T-helper 17 cell (primary cell): ENCODE data around the gene C4orf36. TPM values are rescaled to one million over a fixed set of nuclear protein-coding genes. Genes with fewer than 3 reads are reported as not detected.

Experiments used
- ATAC-seq: fragments of 150-1000 bp; cut with Tn5 transposase; 2 replicates; pipeline ENCODE4 v1.10.0; 2021; ENCODE audit warnings: mild to moderate bottlenecking, moderate library complexity
- DNase-seq, 3 donors: peaks; one replicate each; pipeline versions ENCODE4 v3.0.0 to v3.0.0-alpha.2; 2020 to 2021
- H3K9me3 ChIP-seq: one replicate; pipeline ENCODE4 v1.7.0; 2013; ENCODE audit warnings: low read length, mild to moderate bottlenecking; ENCODE audit not compliant: control insufficient read depth, poor library complexity, severe bottlenecking
- H3K27ac Mint-ChIP-seq: one replicate; pipeline ENCODE4 v1.8.0; 2022; ENCODE audit warnings: mild to moderate bottlenecking, moderate library complexity, mixed read lengths
- H3K27me3 Mint-ChIP-seq: one replicate; pipeline ENCODE4 v1.8.0; 2022; ENCODE audit warnings: mixed read lengths
- H3K36me3 Mint-ChIP-seq: one replicate; pipeline ENCODE4 v1.8.0; 2022; ENCODE audit warnings: low read depth, mixed read lengths
- H3K4me1 Mint-ChIP-seq: one replicate; pipeline ENCODE4 v1.8.0; 2022; ENCODE audit warnings: mild to moderate bottlenecking, mixed read lengths
- H3K4me3 Mint-ChIP-seq: one replicate; pipeline ENCODE4 v1.8.0; 2022; ENCODE audit warnings: mild to moderate bottlenecking, moderate library complexity, mixed read lengths
- total RNA-seq, 4 donors: library from RNA in 2 of 4; stranded (reverse) in 2 of 4; gene quantifications; one replicate each; pipeline ENCODE4 v1.2.3 and lab custom pipeline; 2022 to 2026

Gene C4orf36, protein sequence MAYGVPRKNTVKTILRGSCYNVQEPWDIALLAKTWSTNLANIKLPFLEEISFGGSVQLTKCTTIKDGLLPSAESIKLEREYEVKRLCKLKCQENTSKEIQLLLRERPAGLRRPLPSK
- total RNA-seq (not detected), total RNA-seq (lab: John Stamatoyannopoulos, UW) (0 to 0.23 reads per million in 2 donors)

DNA sequence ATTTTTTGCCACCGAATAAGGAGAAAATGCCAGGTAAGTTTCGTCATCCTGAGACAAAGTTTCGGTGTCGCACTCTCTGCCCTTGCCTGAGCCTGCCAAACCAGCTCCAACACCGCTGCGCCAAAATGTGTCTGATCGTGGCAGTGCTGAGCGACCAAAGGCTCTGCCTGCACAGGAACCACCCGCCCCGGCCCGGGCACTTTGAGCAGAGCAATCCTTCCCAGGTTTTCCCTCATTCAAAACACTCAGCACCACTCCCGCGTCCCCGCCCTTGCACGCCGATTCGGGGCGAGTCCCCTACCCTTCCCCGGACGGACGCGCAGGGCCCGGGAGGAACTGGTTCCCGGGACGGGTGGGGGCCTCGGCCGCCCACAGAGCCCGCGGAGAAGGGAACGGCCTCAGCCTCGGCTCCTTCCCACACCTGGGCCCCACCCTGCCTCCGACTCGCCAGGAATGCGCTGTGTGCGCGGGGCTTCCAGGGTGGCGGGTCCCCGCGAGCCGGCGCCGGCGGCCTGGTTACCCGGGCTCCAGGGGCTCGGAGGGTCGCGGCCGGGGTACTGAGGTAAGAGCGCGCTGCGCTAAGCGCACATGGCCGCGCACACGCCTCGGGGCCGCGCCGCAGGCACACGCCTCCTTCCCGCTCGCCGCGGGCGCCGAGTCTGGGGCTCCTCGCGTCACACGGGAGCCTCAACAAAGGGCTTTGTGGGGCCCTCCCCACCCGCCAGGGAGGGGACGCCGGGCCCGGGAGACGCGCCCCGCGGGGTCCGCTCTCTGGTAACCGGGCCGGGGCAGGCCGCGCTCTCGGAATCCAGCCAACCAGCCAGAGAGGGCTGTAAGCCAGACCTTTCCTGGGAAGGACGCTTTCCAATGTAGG lies at the start of gene C4orf36:
TSS of gene C4orf36 (minus strand) at position 661 of the 874 bp plus-strand sequence. CDS start 902 bp downstream, outside the sequence.
- no peak within 1 kb of the TSS for H3K27ac Mint-ChIP-seq
- H3K4me1 Mint-ChIP-seq, result peaks cover 4% of the 10 kb centered on the region
- peaks cover 6% of the 10 kb centered on the region for H3K36me3 Mint-ChIP-seq
- ATAC-seq (peak; percentile 81), DNase-seq (peak; percentile 12 to 18 (median 16))
- H3K9me3 ChIP-seq, result no peaks in the 10 kb centered on the region
- peaks cover 6% of the 10 kb centered on the region for H3K27me3 Mint-ChIP-seq
- peak within 1 kb of the TSS; percentile 86 for H3K4me3 Mint-ChIP-seq

DNA sequence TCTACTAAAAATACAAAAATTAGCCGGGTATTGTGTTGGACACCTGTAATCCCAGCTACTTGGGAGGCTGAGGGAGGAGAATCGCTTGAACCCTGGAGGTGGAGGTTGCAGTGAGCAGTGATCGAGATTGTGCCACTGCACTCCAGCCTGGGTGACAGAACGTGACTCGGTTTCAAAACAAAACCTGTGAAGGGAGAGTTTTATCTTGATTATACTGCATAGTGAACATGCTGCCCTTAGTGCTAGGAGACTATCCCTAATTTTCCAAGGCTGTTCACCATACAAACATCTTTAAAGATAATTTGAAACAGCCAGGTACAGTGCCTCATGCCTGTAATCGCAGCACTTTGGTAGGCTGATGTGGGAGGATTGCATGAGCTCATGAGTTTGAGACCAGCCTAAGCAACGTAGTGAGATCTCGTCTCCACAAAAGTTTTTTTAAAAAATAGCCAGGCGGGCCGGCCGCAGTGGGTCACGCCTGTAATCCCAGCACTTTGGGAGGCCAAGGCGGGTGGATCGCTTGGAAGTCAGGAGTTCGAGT lies 48.8 kb upstream of the C4orf36 start:
- DNase-seq (no peak), ATAC-seq (no peak)
- no peaks in the 10 kb centered on the region for H3K27me3 Mint-ChIP-seq
- peaks cover 56% of the 10 kb centered on the region for H3K4me1 Mint-ChIP-seq
- no peaks in the 10 kb centered on the region for H3K9me3 ChIP-seq
- H3K36me3 Mint-ChIP-seq, result peaks cover 7% of the 10 kb centered on the region
- peak overlapping the region; percentile 99 for H3K27ac Mint-ChIP-seq
- H3K4me3 Mint-ChIP-seq, result peak overlapping the region; percentile 33

DNA sequence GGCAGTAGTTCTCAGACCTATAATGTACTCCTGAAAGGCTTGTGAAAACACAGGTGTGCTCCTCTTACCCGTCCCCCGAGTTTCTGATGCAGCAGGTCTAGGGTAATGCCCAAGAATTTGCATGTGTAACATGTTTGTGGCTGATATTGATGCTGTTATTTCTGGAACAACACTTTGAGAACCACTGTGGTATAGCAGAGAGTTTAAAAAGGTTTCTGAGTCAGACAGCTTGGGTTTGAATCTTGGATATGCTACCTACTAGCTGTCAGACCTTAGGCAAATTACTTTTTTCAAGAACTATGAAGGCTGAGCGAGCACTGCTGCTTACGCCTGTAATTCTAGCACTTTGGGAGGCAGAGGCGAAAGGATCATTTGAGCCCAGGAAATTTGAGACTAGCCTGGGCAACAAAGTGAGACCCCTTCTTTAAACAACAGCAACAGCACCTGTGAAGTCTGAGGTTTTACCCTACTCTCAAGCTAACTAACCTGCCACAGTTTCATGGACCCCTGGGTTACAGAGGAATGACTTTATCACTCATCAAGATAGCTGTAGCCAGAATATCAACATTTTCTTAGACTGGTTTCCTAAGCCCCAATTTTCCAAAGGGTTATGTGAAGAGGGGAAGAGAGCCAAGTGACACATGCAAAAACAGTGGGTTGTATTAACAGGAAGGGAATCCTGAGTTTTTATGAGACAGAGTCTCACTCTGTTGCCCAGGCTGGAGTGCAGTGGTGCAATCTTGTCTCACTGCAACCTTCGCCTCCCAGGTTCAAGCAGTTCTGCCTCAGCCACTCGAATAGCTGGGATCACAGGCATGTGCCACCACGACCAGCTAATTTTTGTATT lies 47.7 kb upstream of the C4orf36 start:
- Mint-ChIP-seq H3K4me1 (peaks cover 57% of the 10 kb centered on the region), H3K27me3 (no peaks in the 10 kb centered on the region), H3K4me3 (peak overlapping the region; percentile 71), H3K27ac (peak overlapping the region; percentile 99), H3K36me3 (peaks cover 7% of the 10 kb centered on the region)
- H3K9me3 ChIP-seq, result no peaks in the 10 kb centered on the region
- peak; percentile 16 for ATAC-seq
- DNase-seq, result peak in 1 of 3 donors; percentile 10

DNA sequence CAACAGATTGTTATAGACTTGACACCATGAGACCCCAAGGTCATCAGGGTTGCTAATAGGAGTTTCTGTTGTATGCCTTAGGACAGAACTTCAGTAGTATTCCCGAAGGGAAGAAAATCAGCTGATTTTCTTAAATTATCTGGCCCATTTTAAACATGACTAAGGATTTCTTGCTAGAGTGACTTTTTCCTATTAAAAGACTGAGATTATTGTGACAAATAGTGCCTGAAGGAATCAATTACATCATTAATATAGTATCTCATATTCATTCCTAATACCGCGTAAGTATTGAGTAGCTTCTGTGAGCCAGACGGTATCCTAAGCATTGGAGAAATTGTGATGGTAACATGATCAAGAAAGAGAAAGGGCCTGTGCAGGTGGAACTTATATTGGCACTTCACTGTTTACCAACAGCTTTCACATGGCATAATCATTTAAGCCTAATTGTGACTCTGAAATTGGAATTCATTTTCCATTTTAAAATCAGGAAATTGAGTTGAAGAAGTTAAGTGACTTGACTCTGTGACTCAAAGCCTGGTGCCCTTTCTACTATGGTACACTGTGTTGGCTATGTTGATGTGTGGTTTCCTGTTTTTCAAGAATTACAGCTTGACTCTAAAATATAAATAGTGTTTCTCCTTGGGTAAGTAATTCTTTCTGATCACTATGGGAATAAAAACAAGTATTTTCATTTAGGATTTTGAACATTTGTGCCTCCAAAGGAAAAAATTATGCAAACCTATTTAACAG lies 46.7 kb upstream of the C4orf36 start:
- DNase-seq, result no peak
- H3K9me3 ChIP-seq, result no peaks in the 10 kb centered on the region
- no peak for ATAC-seq
- Mint-ChIP-seq H3K27ac (peak overlapping the region; percentile 99), H3K4me1 (peaks cover 47% of the 10 kb centered on the region), H3K4me3 (peak overlapping the region; percentile 71), H3K36me3 (peaks cover 4% of the 10 kb centered on the region), H3K27me3 (no peaks in the 10 kb centered on the region)

DNA sequence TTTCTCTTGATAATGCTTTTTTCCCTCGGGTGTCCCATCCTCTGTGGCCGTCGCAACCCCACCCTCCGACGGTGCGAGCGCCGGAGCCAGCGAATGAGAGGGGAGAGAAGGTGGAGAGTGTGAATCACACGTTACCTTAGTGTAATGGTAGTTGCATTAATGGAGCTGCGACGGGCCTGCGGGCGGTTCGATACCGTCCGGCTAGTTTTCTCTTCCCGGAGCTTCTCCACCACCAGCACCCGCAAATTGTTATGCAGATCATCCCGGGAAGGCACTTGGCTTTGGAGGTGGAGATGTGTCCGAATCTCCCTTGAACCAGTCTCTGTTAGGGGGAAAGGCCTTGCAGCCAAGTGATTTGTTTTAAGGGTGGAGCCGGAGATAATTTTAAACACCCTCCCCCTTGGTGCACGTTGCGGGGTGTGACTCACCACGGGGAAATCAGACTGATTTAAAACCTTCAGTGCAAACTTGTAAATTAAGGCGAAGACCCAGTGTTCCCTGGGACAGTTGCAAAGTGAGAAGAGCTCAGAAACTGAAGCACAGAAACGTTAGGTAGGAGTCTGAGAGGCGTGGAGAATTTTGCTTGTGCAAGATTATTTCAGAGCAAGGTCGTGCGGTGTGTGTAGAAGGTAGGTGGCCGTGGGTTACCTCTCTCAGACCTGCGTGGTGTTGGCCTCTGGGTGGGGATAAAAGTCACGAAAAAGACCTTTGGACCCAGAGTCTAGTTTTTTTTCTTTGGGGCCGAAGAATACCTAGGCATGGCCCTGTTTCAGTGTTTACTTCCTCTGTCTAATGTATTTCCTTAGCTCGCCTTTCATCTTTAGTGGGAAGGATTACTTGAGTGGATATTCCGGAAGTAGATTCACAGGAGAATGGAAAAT lies 43.9 kb upstream of the C4orf36 start:
- DNase-seq, result peak; percentile 43 to 64 (median 49)
- Mint-ChIP-seq H3K27ac (peak overlapping the region; percentile 99), H3K4me3 (peak overlapping the region; percentile 97), H3K4me1 (peaks cover 42% of the 10 kb centered on the region), H3K36me3 (peaks cover 3% of the 10 kb centered on the region), H3K27me3 (no peaks in the 10 kb centered on the region)
- no peaks in the 10 kb centered on the region for H3K9me3 ChIP-seq
- ATAC-seq, result peak; percentile 63

DNA sequence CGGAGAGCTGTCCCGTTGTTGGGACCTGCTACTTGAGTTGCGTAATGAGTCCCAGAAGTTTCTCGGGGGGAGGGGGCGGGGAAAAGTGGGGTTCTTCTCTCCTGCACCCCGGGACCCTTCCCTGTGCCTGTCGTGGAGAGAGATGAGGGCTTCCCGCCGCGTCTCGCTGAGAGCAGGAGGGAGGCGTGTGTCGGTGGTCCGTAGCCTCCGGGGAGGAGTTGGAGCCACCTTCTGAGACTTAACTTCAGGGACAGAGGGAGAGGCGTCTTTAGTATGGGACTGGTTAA lies 43.3 kb upstream of the C4orf36 start:
- no peaks in the 10 kb centered on the region for H3K9me3 ChIP-seq
- Mint-ChIP-seq H3K4me3 (peak overlapping the region; percentile 97), H3K36me3 (peaks cover 6% of the 10 kb centered on the region), H3K27me3 (no peaks in the 10 kb centered on the region), H3K27ac (peak overlapping the region; percentile 99), H3K4me1 (peaks cover 39% of the 10 kb centered on the region)
- peak in 1 of 3 donors; percentile 21 for DNase-seq
- ATAC-seq, result no peak

DNA sequence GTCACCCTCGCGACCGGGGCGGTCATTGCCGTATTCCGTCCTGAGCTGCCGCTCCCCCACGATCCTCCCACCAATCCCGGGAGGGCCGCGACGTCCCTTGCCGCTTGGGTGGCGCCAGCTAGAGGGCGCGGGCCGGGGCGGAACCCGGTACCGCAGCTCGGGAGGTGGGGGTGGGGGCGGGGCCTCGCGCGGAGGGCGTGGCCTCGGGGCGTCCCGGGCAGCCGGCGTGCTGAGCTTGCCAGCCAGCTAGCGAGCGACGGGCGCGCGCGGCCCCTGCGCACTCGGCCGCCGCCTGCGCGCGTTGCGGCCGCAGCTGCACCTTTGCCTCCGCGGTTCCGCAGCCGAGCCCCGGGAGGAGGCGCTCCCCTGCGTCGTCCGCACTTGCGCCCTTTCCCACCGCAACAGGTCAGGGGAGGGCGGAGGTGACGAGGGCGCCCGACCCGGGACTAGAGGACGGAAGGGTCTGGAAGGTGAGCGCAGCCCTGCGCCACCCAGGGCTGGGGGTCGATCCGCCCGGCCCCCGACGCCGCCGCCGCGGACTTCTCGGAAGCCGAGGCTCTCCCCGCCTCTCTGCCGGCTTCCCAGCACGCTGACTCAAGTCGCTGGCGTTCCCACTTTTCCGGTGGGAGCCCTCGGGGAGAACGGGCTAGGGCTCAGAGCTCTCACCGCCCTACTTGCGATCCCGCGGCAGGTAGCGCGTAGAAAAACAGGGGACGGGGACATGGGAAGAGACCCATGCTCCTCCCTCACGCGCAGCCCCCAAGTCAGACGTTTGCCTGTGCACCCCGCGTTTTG lies 42.7 kb upstream of the C4orf36 start, which contains the start of gene AFF1:
TSS of gene AFF1 (plus strand) at position 241 of the 795 bp plus-strand sequence. CDS start 13,523 bp downstream, outside the sequence.
- H3K9me3 ChIP-seq, result no peaks in the 10 kb centered on the region
- Mint-ChIP-seq H3K4me1 (peaks cover 36% of the 10 kb centered on the region), H3K27me3 (no peaks in the 10 kb centered on the region), H3K27ac (peak within 1 kb of the TSS; percentile 99), H3K36me3 (peaks cover 8% of the 10 kb centered on the region), H3K4me3 (peak within 1 kb of the TSS; percentile 97)
- ATAC-seq (peak; percentile 77), DNase-seq (peak; percentile 77 to 89 (median 87))

DNA sequence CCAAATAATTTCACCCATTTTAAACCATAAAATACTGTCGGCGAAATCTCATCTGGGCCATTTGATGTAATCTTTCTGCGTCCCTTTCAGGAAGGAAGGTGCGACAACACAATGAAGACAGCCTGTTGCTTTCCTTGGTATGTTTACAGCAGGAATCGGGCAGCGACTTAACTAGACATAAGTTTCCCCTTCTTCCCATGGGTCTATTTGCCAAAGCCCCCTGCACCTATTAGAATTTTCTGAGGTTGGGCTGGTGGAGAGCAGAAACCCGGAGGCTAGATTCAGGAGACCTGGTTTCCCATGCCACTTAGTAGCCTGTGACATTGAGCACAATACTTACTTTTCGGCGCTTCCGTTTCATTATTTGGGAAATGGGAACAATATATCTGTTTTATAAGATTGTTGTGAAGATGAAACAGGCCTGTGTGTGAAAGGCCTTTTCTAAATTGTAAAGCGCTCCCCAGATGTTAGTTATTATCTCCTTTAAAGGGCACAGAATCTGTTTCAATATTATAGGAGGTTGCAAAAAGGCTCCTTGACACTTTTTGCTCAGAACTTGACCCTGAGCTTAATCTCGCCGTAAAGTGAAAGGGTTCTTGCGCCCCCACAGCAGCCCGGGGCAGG lies 42.0 kb upstream of the C4orf36 start:
- Mint-ChIP-seq H3K4me1 (peaks cover 32% of the 10 kb centered on the region), H3K27me3 (no peaks in the 10 kb centered on the region), H3K4me3 (peak overlapping the region; percentile 97), H3K27ac (peak overlapping the region; percentile 91), H3K36me3 (peaks cover 13% of the 10 kb centered on the region)
- H3K9me3 ChIP-seq, result no peaks in the 10 kb centered on the region
- no peak for ATAC-seq
- no peak for DNase-seq

DNA sequence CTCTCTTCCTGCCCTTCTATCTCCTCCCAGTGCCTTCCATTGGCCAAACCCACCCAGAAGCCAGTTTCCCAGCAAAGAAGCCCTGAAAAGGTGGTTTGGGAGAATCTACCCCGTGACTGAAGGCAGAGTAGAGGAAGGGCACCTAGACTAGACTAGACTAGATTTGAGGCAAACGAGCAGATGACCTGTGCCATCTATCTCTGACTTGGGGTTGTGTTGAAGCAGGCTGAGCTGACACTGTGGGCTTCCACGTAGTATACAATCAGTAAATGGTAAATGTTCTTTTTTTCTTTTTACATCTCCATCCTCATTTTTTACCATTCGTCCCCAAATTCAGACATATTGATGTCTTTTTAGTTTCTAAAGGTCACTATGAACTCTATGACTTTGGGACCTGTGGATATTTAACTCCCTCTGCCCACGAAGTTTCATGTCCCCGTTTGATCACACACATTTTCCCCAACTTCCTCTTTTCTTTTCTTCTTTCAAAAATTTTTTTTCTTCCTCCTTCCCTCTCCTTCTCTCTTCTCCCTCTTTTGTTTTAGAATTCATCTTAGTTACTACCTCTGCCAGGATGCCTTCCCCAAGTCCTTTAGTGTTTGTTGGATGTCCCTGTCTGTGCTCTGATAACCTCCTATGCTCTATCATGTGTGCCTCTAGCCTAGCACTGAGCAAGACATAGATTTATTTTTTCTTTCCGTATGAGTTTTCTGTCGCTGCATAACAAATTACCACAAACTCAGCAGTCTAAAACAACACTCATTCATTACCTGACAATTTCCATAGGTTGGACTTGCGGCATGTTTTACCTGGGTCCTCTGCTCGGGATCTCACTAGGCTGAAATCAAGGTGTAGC lies 36.4 kb upstream of the C4orf36 start:
- H3K9me3 ChIP-seq, result no peaks in the 10 kb centered on the region
- no peaks in the 10 kb centered on the region for H3K27me3 Mint-ChIP-seq
- DNase-seq (no peak), ATAC-seq (no peak)
- no peak overlapping the region for H3K27ac Mint-ChIP-seq
- H3K4me3 Mint-ChIP-seq, result no peak overlapping the region
- peaks cover 8% of the 10 kb centered on the region for H3K4me1 Mint-ChIP-seq
- peaks cover 14% of the 10 kb centered on the region for H3K36me3 Mint-ChIP-seq

DNA sequence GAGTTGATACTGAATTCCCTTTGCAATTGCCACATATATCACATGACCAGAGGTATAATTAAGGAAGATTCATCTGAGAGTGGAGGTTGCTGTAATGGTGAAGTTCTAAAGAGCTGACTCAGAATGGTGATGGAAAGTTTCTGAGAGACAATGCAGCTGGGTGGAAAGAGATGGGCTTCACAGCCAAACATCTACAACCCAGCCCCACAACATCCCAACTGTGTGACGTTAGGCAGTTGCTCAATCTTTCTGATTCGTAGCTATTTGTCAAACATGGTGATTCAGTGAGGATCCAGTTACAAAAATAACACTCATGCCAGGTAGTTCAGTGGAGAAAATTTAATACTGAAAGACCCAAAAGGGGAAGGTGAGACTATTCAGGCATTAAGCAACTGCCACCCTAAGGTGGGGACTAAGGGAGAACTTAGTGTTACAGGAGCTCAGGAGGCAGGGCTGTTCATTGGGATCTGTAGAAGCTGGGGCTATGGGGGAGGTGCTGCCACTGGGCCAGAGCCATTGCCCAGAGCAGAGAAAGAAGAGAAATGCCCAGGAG lies 35.7 kb upstream of the C4orf36 start:
- DNase-seq, result no peak
- Mint-ChIP-seq H3K4me1 (peaks cover 7% of the 10 kb centered on the region), H3K4me3 (no peak overlapping the region), H3K27me3 (no peaks in the 10 kb centered on the region), H3K27ac (no peak overlapping the region), H3K36me3 (peaks cover 14% of the 10 kb centered on the region)
- ATAC-seq, result no peak
- H3K9me3 ChIP-seq, result no peaks in the 10 kb centered on the region
